LHCN-M2 (cell line): Measurements from ENCODE around the gene RBP5. TPM values are rescaled to one million over a fixed set of nuclear protein-coding genes. Genes with fewer than 3 reads are reported as not detected.

Experiments used
- DNase-seq: peaks from one replicate; pipeline ENCODE4 v3.0.0-alpha.2; 2012; ENCODE audit warnings: low read depth
- total RNA-seq: library from RNA; depleted of rRNA; stranded (reverse); fragments of >200 nt; gene quantifications from 2 replicates; pipeline ENCODE4 v1.2.3, GENCODE V29; 2014; rRNA removed

Gene RBP5
- total RNA-seq, 1 experiment from 2014 or later, result not detected

- peak; percentile 56 for DNase-seq
Measured at GRCh38 chr12:7075939-7076338, 52.8 kb downstream of the RBP5 start.

- no peak for DNase-seq
Measured at GRCh38 chr12:7075518-7075917, 53.2 kb downstream of the RBP5 start.

GRCh38 chr12:7073946-7074345, 54.7 kb downstream of the RBP5 start:
- DNase-seq, result no peak

Other genes with a start within 250 kb of the RBP5 start
- gene LRRC23, start 224.1 kb downstream of the RBP5 start, total RNA-seq, result 4.0 and 5.3 TPM in 2 replicates
- 22.7 and 26.3 TPM in 2 replicates for gene ENO2, start 214.3 kb downstream of the RBP5 start, total RNA-seq
- gene ATN1, start 200.9 kb downstream of the RBP5 start, total RNA-seq, result 15.4 and 20.0 TPM in 2 replicates
- not detected in 2 replicates for gene RNU7-1, start 185.1 kb downstream of the RBP5 start, total RNA-seq
- 185 and 223 TPM in 2 replicates for gene C12orf57, start 184.9 kb downstream of the RBP5 start, total RNA-seq
- not detected in 2 replicates for gene PTPN6, start 177.5 kb downstream of the RBP5 start, total RNA-seq
- gene PHB2, start 158.2 kb downstream of the RBP5 start, total RNA-seq, result 302 and 330 TPM in 2 replicates
- gene EMG1, start 158.0 kb downstream of the RBP5 start, total RNA-seq, result 39.1 and 61.7 TPM in 2 replicates
- 14.6 and 20.4 TPM in 2 replicates for gene LPCAT3, start 110.4 kb downstream of the RBP5 start, total RNA-seq
- 14.8 and 26.9 TPM in 2 replicates for gene C1S, start 68.2 kb downstream of the RBP5 start, total RNA-seq
- 63.0 and 131 TPM in 2 replicates for gene C1R, start 36.4 kb downstream of the RBP5 start, total RNA-seq
- gene C1RL, start 19.7 kb downstream of the RBP5 start, total RNA-seq, result 17.9 and 24.7 TPM in 2 replicates
- 4.0 and 4.6 TPM in 2 replicates for gene CLSTN3, start 1.5 kb upstream of the RBP5 start, total RNA-seq
- gene PEX5, start 60.8 kb upstream of the RBP5 start, total RNA-seq, result 21.2 TPM in 2 replicates
- not detected in 2 replicates for gene ACSM4, start 175.2 kb upstream of the RBP5 start, total RNA-seq